GM12801 (cell line): Measurements from ENCODE around the gene HOMER2.

Experiments used
- TF ChIP-seq, protein P1 (sequence below): IDR thresholded peaks from one replicate; pipeline ENCODE4 v1.5.1; 2011; ENCODE audit warnings: control low read depth; ENCODE audit not compliant: insufficient read length; ENCODE audit errors: extremely low read depth

The HOMER2 gene

DNA sequence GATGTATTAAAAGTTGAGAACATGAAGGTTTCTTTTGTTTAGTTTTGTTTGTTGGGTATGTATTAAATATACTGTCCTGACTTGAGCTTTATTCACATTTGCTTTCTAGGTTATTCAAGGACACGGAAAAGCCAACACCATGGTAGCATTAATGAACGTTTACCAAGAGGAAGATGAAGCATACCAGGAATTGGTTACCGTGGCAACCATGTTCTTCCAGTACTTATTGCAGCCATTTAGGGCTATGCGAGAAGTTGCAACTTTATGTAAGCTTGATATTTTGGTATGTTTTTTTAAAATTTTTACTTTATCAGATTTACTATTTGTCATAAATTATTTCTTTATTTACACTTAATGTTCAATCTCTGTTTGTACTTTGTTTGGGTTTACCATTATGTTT, 139.5 kb downstream of the HOMER2 start:
- TF ChIP-seq, protein P1, sequence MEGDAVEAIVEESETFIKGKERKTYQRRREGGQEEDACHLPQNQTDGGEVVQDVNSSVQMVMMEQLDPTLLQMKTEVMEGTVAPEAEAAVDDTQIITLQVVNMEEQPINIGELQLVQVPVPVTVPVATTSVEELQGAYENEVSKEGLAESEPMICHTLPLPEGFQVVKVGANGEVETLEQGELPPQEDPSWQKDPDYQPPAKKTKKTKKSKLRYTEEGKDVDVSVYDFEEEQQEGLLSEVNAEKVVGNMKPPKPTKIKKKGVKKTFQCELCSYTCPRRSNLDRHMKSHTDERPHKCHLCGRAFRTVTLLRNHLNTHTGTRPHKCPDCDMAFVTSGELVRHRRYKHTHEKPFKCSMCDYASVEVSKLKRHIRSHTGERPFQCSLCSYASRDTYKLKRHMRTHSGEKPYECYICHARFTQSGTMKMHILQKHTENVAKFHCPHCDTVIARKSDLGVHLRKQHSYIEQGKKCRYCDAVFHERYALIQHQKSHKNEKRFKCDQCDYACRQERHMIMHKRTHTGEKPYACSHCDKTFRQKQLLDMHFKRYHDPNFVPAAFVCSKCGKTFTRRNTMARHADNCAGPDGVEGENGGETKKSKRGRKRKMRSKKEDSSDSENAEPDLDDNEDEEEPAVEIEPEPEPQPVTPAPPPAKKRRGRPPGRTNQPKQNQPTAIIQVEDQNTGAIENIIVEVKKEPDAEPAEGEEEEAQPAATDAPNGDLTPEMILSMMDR, result no peak

DNA sequence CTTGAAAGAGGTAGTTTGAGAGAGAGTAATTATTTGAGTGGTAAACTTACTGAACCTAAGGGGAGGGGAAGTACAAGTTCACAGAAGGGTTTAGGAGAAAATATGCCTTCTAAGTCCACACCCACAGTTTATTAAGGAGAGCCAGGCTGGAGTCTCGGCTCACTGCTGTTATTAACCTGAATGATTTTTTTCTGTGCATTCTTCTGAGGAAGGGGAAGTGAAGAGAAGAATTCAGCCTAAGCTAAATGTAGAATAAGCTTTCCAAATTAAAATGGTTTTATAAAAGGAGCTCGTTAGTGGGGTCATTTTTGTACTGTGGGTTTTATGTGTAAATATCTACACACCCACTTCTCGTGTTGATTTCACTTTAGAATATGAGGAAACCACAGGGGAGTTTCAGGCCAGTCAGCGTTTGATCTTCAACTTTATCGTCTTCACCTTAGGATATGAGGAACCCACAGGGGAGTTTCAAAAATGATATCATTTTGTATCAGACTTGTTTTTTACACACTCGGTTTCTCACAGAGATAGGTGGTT, 141.6 kb downstream of the HOMER2 start:
- TF ChIP-seq, protein P1, result no peak

- TF ChIP-seq, protein P1, result no peak
Measured at GRCh38 chr15:82810061-82810889, 142.2 kb downstream of the HOMER2 start.

DNA sequence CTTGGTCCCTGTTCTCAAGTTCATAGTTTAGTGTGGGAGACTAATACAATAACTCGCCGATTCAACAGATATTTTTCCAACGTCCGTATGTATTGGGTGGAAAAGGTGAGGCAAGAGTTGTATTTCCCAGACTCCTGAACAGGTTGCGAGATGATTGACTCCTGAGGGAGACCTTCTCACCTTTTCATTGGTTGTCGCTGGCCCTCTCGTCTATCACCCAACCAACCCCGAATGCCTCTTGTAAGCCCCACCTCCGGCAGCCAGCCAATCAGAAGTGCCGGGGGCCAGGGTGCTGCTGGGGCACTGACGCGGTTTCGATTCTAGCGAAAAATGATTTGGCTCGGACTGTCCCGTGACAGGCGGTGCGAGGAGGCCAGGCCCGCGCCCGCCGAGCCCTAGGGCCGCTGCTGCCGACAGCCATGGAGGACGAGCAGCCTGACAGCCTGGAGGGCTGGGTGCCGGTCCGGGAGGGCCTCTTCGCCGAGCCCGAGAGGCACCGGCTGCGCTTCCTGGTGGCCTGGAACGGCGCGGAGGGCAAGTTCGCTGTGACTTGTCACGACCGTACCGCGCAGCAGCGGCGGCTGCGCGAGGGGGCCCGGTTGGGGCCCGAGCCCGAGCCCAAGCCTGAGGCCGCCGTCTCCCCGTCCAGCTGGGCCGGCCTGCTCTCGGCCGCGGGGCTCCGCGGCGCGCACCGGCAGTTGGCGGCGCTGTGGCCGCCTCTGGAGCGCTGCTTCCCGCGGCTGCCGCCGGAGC, 143.0 kb downstream of the HOMER2 start, which contains the start of gene WHAMM:
TSS of gene WHAMM (plus strand) at position 321 of the 753 bp plus-strand sequence. CDS start at position 420, 99 bp downstream.
- TF ChIP-seq, protein P1, result no peak

GRCh38 chr15:82808634-82809041, 143.9 kb downstream of the HOMER2 start:
- TF ChIP-seq, protein P1, result no peak

DNA sequence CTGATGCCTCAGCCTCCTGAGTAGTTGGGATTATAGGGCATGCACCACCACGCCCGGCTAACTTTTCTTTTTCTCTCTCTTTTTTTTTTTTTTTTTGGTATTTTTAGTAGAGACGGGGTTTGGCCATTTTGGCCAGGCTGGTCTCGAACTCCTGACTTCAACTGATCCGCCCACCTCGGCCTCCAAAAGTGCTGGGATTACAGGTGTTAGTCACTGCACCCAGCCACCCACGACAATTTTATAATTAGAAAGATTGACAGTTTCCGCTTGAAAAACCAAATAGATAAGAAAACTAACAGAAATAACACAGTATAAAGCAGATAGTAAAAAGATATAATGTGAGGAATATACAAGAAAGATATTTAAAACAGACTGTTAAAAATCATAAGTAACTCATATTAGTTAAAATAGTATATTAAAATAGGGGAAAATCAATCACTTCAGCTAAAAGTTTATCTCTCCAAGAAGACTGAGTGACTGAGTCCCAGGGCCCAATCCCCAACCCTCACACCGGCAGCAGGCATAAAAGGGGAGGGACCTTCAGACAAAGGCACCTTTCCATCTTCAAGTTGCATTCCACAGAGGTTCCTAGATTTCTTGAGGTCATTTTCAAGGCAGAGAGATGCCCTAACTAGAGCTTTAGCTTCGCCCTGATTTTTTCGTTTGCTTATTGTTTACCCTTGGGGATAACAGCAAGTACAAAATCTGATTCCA, 144.4 kb downstream of the HOMER2 start:
- TF ChIP-seq, protein P1, result no peak

- TF ChIP-seq, protein P1, result no peak
Measured at GRCh38 chr15:82805994-82806406, 146.5 kb downstream of the HOMER2 start, which contains the start of gene FSD2. FSD2 (minus strand) TSS chr15:82806069; CDS start chr15:82787390, 18,679 bp downstream.
